Rectal smooth muscle tissue (tissue), 1 donor: Measurements from ENCODE around the gene B3GNT9.

Experiments
- H3K27ac ChIP-seq: one replicate; pipeline ENCODE4 v1.7.0; 2013; ENCODE audit warnings: low read depth, low read length, inconsistent platforms
- H3K27me3 ChIP-seq: one replicate; pipeline ENCODE4 v1.7.0; 2013; ENCODE audit warnings: low read length; ENCODE audit not compliant: control insufficient read depth, insufficient read depth
- H3K36me3 ChIP-seq: one replicate; pipeline ENCODE4 v1.7.0; 2013; ENCODE audit warnings: low read length; ENCODE audit not compliant: control insufficient read depth, insufficient read depth
- H3K4me1 ChIP-seq: one replicate; pipeline ENCODE4 v1.7.0; 2013; ENCODE audit warnings: low read length; ENCODE audit not compliant: control insufficient read depth, insufficient read depth
- H3K4me3 ChIP-seq: one replicate; pipeline ENCODE4 v1.7.0; 2013; ENCODE audit warnings: low read length
- H3K9ac ChIP-seq: one replicate; pipeline ENCODE4 v1.7.0; 2013; ENCODE audit warnings: low read length

The B3GNT9 gene

GRCh38 chr16:67150833-67151396 lies at the start of gene B3GNT9:
TSS of gene B3GNT9 (minus strand) at chr16:67150998. CDS start at chr16:67150485, 513 bp downstream.
- Histone ChIP-seq H3K36me3 (peaks cover 13% of the 10 kb centered on the region), H3K4me1 (no peaks in the 10 kb centered on the region), H3K27ac (peak within 1 kb of the TSS; percentile 70), H3K27me3 (no peaks in the 10 kb centered on the region), H3K9ac (no peak within 1 kb of the TSS), H3K4me3 (peak within 1 kb of the TSS; percentile 69)

DNA sequence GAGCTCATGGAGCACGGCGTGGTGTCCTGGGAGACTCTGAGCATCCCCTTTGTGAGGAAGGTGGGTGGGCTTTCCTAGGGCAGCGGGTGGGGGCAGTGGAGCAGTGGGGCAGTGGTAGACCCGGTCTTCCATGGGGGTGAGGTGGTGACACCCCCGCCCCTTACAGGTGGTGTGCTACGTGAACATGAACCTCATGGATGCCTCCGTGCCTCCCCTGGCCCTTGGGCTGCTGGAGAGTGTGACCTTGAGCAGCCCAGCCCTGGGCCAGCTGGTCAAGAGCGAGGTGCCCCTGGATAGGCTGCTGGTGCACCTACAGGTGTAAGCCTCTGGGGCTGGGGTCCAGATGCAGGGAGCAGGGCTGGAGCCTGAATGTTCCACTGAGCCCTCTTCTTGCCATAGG lies 49.7 kb upstream of the B3GNT9 start:
- no peak overlapping the region for H3K9ac ChIP-seq
- no peak overlapping the region for H3K4me3 ChIP-seq
- H3K27ac ChIP-seq = no peak overlapping the region
- no peaks in the 10 kb centered on the region for H3K4me1 ChIP-seq
- peaks cover 37% of the 10 kb centered on the region for H3K36me3 ChIP-seq
- H3K27me3 ChIP-seq = no peaks in the 10 kb centered on the region

DNA sequence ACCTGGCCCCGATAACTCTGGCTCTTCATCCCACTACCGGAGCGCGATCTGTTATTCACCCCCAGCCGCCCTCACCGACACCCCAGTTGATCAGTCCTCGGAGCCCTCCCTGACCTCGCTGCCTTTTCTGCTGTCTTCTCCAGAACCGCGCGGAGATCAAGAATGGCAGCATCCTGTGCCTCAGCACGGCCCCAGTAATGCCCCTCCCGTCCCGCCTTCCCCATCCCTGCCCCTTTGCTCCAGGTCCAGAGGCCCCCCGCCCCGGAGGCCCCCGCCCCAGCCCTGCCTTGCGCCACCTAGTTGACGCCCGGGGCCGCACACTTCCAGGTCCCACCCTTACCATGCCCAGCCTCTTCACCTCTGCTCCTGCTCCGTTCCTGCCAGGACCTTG lies 49.0 kb upstream of the B3GNT9 start:
- Histone ChIP-seq H3K4me1 (no peaks in the 10 kb centered on the region), H3K36me3 (peaks cover 42% of the 10 kb centered on the region), H3K27ac (no peak overlapping the region), H3K27me3 (no peaks in the 10 kb centered on the region), H3K4me3 (peak overlapping the region; percentile 51), H3K9ac (no peak overlapping the region)

GRCh38 chr16:67199011-67199807 lies 48.4 kb upstream of the B3GNT9 start, which contains the start of gene ELMO3:
TSS of gene ELMO3 (plus strand) at chr16:67199131. CDS start at chr16:67199327, 196 bp downstream.
- no peaks in the 10 kb centered on the region for H3K4me1 ChIP-seq
- no peak within 1 kb of the TSS for H3K27ac ChIP-seq
- no peaks in the 10 kb centered on the region for H3K27me3 ChIP-seq
- peaks cover 46% of the 10 kb centered on the region for H3K36me3 ChIP-seq
- peak within 1 kb of the TSS; percentile 45 for H3K9ac ChIP-seq
- peak within 1 kb of the TSS; percentile 64 for H3K4me3 ChIP-seq

DNA sequence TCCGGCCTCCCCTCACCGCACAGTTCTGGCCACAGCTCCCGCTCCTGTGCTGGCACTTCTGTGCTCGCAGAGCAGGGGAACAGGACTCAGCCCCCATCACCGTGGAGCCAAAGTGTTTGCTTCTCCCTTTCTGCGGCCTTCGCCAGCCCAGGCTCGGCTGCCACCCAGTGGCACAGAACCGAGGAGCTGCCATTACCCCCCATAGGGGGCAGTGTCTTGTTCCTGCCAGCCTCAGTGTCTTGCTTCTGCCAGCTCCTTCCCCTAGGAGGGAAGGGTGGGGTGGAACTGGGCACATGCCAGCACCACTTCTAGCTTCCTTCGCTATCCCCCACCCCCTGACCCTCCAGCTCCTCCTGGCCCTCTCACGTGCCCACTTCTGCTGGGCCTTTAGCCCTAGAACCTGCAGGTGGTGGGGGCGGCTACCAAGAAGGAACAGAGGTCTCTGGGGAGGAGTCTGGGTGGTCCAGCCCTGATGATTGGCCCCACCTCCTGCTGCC lies 47.5 kb upstream of the B3GNT9 start:
- no peak overlapping the region for H3K27ac ChIP-seq
- no peak overlapping the region for H3K4me3 ChIP-seq
- H3K27me3 ChIP-seq = no peaks in the 10 kb centered on the region
- peaks cover 46% of the 10 kb centered on the region for H3K36me3 ChIP-seq
- H3K4me1 ChIP-seq = peaks cover 3% of the 10 kb centered on the region
- no peak overlapping the region for H3K9ac ChIP-seq

GRCh38 chr16:67197704-67198103 lies 46.9 kb upstream of the B3GNT9 start:
- no peak overlapping the region for H3K27ac ChIP-seq
- peaks cover 42% of the 10 kb centered on the region for H3K36me3 ChIP-seq
- peaks cover 9% of the 10 kb centered on the region for H3K4me1 ChIP-seq
- H3K4me3 ChIP-seq = no peak overlapping the region
- no peak overlapping the region for H3K9ac ChIP-seq
- H3K27me3 ChIP-seq = no peaks in the 10 kb centered on the region

DNA sequence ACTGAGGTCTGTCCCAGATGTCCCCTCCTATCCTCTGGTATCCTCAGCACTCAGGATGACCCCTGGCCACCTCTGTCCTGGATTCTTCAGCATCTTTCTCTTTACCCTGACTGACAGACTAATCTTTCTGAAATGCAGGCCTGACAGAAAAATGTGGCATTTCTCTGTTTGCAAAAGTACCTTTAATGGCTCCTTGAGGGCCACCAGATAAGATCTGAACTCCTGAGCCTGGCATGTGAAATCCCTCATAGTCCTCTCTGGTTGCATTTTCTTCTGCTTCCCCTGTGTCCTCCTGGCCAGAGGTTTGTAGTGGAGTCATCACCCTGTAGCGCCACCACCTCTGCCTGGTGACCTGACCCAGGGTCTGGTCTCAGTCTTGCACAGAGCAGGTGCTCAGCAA lies 46.1 kb upstream of the B3GNT9 start:
- Histone ChIP-seq H3K36me3 (peaks cover 36% of the 10 kb centered on the region), H3K4me3 (no peak overlapping the region), H3K27ac (no peak overlapping the region), H3K27me3 (no peaks in the 10 kb centered on the region), H3K4me1 (peaks cover 12% of the 10 kb centered on the region), H3K9ac (no peak overlapping the region)

GRCh38 chr16:67195676-67196075 lies 44.9 kb upstream of the B3GNT9 start:
- Histone ChIP-seq H3K9ac (no peak overlapping the region), H3K4me1 (peaks cover 12% of the 10 kb centered on the region), H3K4me3 (no peak overlapping the region), H3K27me3 (no peaks in the 10 kb centered on the region), H3K27ac (no peak overlapping the region), H3K36me3 (peaks cover 34% of the 10 kb centered on the region)

GRCh38 chr16:67194260-67194659 lies 43.5 kb upstream of the B3GNT9 start:
- no peak overlapping the region for H3K27ac ChIP-seq
- H3K36me3 ChIP-seq = peaks cover 34% of the 10 kb centered on the region
- no peak overlapping the region for H3K4me3 ChIP-seq
- no peak overlapping the region for H3K9ac ChIP-seq
- H3K4me1 ChIP-seq = peaks cover 12% of the 10 kb centered on the region
- H3K27me3 ChIP-seq = no peaks in the 10 kb centered on the region

DNA sequence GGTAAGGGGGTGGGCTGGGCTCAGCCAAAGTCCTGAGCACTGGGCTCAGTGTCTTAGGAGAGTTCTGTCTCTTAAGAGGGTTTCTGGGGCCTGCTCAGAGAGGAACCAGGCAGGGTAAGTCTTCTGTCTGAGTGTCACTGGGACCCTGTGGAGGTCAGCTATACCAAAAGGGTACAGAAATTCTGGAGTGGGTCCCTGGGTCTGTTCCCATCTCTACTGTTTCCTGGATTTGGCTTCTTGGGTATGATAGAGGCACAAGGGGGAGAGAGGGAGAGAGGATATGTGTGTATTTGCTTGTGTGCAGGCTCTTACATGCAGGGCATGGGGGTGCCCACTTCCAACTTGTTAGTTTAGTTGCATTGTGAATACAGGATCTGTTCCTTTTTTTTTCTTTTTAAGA lies 42.7 kb upstream of the B3GNT9 start:
- H3K4me1 ChIP-seq = peaks cover 12% of the 10 kb centered on the region
- peaks cover 34% of the 10 kb centered on the region for H3K36me3 ChIP-seq
- H3K27me3 ChIP-seq = no peaks in the 10 kb centered on the region
- H3K4me3 ChIP-seq = peak overlapping the region; percentile 97
- peak overlapping the region; percentile 95 for H3K9ac ChIP-seq
- no peak overlapping the region for H3K27ac ChIP-seq

DNA sequence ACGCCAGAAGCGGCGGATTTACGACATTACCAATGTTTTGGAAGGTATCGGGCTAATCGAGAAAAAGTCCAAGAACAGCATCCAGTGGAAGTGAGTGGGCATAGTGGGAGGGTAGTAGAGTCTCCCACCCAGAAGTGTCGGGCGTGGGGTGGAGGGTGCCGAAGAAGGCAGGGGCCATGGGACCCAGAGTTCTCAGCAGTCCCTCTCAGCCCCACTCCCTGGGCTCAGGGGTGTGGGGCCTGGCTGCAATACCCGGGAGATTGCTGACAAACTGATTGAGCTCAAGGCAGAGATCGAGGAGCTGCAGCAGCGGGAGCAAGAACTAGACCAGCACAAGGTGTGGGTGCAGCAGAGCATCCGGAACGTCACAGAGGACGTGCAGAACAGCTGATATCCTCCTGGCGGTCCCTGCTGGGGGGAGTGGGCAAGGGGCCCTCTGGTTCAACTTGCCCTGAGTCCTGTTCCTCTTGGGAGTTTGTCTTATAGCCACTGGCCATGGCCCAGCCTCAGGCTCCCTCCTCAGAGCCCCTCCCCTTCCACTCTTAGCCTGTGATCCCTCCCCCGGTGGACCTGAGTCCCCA lies 42.1 kb upstream of the B3GNT9 start:
- Histone ChIP-seq H3K36me3 (peaks cover 30% of the 10 kb centered on the region), H3K4me3 (peak overlapping the region; percentile 97), H3K9ac (peak overlapping the region; percentile 95), H3K27ac (no peak overlapping the region), H3K4me1 (peaks cover 12% of the 10 kb centered on the region), H3K27me3 (no peaks in the 10 kb centered on the region)

DNA sequence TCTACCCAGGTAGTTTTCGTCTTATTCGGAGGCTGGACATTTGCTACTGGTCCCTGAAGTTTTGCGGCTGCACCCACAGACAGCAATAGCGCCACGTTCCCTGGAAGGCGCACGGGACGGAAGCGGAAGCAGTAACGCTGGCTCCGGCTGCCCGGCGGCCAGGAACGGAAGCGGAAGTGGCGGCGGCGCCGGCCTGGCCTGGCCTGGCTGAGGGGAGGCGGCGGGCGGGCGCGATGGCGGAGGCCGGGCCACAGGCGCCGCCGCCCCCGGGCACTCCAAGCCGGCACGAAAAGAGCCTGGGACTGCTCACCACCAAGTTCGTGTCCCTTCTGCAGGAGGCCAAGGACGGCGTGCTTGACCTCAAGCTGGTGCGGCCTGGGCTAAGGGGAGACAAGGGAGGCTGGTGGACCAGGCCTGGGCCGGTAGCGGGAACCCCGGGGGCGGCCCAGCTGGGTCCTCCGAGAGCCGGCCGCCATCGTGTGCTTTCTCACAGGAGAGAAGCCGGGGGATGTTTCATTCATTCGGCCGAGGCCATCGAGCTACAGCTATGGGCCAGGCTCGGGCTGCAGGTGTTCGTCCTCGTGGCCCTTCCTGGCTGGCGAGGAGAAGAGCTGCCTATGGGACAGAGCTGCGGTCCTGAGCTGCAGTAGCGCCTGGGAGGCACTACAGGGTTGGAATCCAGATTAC lies 41.3 kb upstream of the B3GNT9 start, which contains the start of gene E2F4:
TSS of gene E2F4 (plus strand) at position 161 of the 687 bp plus-strand sequence. CDS start at position 234, 73 bp downstream.
- H3K4me3 ChIP-seq = peak within 1 kb of the TSS; percentile 97
- H3K27ac ChIP-seq = peak within 1 kb of the TSS; percentile 40
- H3K9ac ChIP-seq = peak within 1 kb of the TSS; percentile 95
- peaks cover 23% of the 10 kb centered on the region for H3K36me3 ChIP-seq
- H3K4me1 ChIP-seq = peaks cover 12% of the 10 kb centered on the region
- no peaks in the 10 kb centered on the region for H3K27me3 ChIP-seq
